Left renal cortex interstitium (tissue), 4 donors: ENCODE measurements around the gene PLP1. TPM values are rescaled to one million over a fixed set of nuclear protein-coding genes. Genes with fewer than 3 reads are reported as not detected.
"Not testable (repeated sequence)": the region's sequence is repeated elsewhere in the genome, so short reads cannot be mapped to it uniquely, and the experiment has no call there.

Experiments
- DNase-seq, 4 donors: peaks; one replicate each; pipeline ENCODE4 v3.0.0-alpha.2; 2013; ENCODE audit warnings: low read depth in 4 of 4, low spot score in 2 of 4, missing footprints in 1 of 4
- polyA plus RNA-seq, 4 donors: library from polyadenylated mRNA; unstranded; fragments of 120-200 nt; gene quantifications; one replicate each; pipeline ENCODE4 v1.2.1, GENCODE V29; 2013; ENCODE audit not compliant: insufficient read length in 4 of 4

PLP1 gene
- polyA plus RNA-seq, result 10 to 100 TPM in 1 of 4 donors, 1 to 10 TPM in 3; 5.0 to 11.8 (median 7.4) TPM

DNA sequence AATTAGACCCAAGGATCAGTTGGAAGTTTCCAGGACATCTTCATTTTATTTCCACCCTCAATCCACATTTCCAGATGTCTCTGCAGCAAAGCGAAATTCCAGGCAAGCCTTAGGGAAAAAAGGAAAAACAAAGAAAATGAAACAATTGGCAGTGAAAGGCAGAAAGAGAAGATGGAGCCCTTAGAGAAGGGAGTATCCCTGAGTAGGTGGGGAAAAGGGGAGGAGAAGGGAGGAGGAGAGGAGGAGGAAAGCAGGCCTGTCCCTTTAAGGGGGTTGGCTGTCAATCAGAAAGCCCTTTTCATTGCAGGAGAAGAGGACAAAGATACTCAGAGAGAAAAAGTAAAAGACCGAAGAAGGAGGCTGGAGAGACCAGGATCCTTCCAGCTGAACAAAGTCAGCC is at the start of gene PLP1:
TSS of gene PLP1 (plus strand) at position 295 of the 400 bp plus-strand sequence. CDS start 156 bp downstream, outside the sequence.
- DNase-seq, result no peak

DNA sequence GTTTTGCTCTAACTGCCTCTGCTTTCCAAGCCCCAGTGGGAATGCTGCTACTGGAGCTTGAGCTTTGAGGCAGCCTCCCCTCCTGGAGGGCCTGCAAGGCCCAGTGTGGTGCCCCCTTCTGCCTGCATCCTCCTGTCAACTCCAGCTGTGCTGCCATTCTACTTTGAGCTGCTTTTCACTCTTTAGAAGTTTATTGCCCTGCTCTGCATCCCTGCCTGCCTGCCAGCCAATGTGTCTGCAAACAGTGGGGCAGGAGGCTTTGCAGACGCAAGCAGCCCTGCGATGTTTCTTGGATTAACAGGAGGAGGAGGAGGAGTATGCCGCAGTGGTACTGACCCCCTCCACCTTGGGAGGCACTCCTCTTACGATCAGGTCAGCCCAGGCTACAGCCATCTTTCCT is 49.5 kb upstream of the PLP1 start:
- no peak for DNase-seq

DNA sequence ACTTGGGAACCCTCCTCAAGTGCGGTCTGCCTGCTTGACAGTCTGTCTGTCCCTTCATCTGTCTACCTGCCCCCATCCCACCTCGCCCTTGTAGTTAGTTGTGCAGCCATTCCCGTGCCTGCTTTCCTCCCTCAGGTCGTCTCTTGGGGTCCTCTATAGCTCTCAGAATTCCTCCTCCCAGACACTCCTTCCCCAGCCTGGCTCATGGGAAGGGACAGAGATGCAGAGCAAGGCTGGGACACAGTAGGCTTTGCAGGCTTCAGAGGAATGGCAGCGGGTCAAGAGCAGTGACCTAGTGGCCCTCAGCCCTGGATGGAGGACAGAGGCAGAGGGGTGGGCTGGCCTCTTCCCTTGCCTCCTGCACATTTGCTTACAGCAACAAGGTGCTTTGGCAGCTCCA is 47.6 kb upstream of the PLP1 start:
- DNase-seq, result no peak

- no peak for DNase-seq
These were observed 46.4 kb upstream of the PLP1 start for GRCh38 chrX:103730147-103730795.

DNA sequence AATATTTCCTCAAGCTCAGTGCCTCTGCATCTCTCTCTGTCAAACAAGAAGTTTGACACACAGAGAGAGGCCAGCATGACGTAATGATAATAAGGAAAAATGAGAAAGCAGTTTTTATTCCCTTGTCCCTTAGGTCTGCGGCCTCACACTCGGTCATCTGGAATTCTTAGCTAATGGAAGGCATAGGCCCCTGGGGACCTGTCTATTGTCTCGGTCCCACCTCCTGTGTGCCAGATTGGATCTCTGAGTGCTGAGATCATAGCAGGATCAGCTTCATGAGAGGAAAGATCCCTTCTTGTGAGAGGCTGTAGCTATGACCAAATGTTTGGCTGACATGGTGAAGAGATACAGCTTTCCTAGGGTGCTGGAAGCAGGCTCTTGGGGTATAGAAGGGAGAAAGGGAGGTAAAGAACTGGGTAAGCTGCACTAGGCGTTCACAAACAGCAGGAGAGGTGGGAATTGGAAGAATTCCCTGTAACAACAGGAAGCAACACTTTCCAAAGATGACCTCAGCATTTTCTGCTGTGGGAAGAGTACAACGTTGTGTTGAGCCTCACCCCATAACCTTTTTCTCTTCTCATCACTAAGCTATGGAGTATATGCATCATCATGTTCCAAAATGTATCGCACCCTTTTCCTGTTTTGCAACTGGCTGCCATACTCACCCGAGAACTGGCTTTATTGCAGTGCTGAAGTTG is 45.7 kb upstream of the PLP1 start:
- DNase-seq, result no peak

DNA sequence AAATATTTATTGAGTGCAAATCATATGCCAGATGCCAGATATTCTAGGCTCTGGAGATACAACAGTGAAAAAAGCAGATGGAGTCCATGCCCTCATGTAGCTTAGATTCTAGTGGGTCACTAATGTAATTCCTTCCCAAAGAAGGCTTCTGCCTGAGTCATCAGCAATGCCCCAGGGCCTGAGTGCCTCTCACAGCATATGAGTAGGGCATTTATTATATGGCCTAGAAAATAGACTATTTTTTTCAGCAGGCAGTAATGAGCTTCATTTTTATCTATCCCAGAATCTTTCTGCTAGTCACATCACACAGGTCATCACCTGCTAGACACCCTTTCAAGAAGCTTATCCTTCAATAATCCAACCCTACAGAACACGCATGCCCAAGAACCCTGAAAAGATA is 43.6 kb upstream of the PLP1 start:
- no peak for DNase-seq

DNA sequence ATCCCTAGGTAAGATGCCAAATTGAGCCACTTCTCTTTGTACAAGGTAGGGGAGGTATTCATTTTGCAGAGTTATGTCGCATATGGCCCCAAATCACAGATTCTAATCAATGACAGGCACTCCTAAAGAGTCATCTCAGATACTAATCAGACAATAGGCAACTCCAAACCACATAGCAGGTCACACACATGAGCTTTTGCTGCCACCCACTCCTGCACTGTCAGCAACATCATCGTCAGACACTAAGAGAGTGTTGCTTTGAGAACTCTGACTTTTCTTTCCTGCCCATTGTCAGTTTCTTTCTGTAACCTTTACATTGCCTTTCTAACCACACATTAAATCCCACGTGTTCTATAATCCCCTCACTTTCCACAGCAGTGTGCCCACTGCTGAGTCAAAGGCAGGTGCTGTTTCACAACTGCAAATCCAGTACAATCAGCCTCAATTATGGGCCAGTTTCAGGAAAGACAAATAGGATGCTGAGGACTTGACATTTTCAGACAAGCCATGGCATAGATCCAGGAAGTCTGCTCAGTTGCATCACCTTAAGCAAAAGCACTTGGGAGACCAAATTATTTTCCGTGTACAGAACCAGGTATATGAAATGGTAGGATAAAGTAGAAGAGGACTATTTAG is 42.4 kb upstream of the PLP1 start:
- no peak for DNase-seq

- no peak for DNase-seq
These were observed 38.9 kb upstream of the PLP1 start for GRCh38 chrX:103737696-103738095.

DNA sequence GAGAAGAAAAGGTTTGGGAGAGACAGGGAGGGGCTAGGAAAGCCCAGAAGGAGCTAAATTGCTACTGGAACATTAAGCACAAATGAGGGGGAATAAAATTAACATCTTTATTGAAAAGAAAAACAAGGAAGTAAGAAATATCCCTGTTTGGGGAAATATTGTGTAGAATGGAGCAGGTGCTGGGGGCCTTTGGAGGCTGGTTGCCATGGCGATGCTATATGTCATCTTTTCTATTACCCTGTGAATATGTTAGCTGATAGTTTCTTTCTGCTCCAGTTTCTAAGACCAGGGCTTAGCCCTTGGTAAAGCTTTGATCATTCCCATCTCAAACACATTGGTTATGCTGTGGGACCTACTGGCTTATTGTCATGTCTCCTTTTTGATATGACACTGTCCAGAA is 37.2 kb upstream of the PLP1 start:
- DNase-seq, result no peak

GRCh38 chrX:103741879-103742278 is 34.8 kb upstream of the PLP1 start:
- no peak for DNase-seq

- no peak for DNase-seq
These were observed 34.3 kb upstream of the PLP1 start for GRCh38 chrX:103742339-103742738.

GRCh38 chrX:103747163-103747562 is 29.5 kb upstream of the PLP1 start:
- DNase-seq, result no peak

- DNase-seq, result no peak
These were observed 22.2 kb upstream of the PLP1 start for GRCh38 chrX:103754401-103754800.

GRCh38 chrX:103756736-103757135 is 19.9 kb upstream of the PLP1 start:
- no peak for DNase-seq

DNA sequence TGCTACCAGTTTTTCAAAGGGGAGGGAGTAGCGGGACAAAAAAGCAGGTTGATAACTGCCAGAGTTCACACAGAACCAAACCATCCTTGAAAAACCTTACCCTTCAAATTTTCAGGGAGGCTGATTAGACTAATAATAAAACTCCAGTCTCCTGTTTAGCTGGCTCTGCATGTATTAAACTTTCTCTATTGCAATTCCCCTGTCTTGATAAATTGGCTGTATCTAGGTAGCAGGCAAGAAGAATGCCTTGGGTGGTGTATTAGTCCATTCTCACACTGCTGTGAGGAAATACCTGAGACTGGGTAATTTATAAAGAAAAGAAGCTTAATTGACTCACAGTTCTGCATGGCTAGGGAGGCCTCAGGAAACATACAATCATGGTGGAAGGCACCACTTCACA is 18.1 kb upstream of the PLP1 start:
- no peak for DNase-seq

GRCh38 chrX:103763541-103763940 is 13.1 kb upstream of the PLP1 start:
- not testable (repeated sequence) for DNase-seq

DNA sequence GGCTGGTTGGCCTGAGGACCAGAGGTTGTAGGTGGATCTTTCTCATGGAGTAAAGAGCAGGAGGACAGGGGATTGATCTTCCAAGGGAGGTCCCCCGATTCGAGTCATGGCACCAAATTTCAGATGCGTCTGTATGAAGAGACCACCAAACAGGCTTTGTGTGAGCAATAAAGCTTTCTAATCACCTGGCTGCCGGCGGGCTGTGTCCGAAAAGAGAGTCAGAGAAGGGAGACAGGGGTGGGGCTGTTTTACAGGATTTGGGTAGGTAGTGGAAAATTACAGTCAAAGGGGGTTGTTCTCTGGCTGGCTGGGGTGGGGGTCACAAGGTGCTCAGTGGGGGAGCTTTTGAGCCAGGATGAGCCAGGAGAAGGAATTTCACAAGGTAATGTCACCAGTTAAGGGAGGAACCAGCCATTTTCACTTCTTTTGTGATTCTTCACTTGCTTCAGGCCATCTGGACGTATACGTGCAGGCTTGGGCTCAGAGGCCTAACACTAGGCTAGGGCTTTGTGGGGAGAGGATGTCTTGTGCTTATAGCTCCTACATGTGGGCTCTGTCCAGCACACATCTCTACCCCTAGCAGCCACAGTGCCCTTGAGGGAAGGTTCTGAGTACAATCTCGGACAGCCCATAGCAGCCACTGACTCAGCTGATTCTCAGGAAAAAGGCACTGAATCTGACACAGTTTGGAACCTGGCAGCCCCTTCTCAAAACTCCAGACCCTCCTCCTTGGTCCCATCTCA is 9.7 kb upstream of the PLP1 start:
- DNase-seq, result not testable (repeated sequence)

DNA sequence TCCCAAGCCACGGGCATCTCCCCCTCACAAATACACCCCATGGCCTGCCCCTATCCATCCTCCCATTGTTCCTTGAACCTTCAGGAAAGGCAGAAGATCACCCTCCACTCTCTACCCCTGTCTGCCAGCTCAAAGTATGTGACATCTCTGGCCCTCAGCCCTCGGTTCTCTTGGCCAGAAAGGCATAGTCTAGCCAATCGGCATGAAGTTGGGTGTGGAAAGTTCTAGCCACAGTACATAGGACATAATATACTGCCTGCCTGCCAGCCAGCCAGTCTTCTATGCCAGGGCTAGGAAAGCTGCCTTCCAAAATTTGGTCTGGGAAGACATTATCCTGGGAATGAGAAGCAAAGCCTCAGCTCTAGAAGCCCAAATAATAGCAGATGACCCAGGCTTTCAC is 3.2 kb upstream of the PLP1 start:
- DNase-seq, result no peak

DNA sequence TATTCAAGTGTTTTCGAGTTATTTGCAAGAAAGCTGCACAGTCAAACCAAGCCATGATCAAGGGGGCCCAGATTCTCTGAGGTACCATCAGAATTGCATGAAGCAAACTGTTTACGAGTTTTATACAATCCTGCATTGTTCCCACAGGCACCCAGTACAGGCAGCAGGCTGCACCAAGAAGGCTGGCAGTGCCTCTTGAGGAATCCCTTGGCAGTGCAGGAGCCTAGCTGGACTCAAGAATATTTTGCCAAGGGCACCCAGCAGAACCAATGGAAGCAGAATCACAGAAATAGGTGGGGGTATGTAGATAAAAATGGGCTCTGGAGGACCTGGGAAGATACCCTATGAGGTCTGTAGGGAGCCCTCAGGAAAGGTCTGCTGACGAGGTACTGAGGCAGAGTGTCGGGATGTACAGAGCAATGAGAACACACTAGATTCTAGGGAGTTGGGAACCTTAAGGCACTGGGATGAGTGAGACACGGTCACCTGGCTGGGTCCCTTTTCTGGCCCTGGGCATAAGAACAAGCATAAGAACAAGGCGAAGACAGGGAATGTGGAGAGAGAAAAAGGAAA is 2.5 kb upstream of the PLP1 start:
- no peak for DNase-seq

DNA sequence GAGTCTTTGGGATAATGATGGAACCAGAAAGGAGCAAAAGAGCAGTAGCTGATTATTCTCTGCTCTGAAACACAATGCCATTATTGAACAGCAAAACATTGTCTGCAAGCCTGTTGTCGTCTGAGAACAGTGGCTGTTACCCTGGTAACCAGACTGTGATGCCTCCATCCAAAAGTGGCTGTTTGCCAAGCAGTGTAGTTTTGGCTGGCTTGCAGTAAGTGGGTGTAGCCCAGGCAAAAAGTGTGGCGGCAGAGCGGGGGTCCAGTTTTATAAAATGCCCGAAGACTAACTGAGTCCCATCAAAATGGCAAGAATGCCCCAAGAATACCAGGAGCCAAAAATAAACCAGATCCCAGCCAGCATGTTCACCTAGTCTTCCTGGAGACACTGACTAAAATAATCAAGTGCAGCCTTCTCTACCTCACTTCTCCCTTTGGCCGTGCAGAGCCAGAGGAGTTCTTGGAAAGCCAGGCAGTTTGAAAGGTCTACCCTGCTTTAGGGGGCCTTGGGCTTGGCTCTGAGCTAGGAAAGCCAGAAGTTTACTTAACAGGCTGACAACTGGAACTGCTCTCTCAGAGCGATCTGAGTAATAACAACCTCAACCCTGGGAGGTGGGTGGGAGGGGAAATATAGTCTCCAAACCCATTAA is 2.6 kb downstream of the PLP1 start:
- DNase-seq, result no peak
